ENCODE data around the gene RAB3GAP2. TPM values are rescaled to one million over a fixed set of nuclear protein-coding genes. Genes with fewer than 3 reads are reported as not detected.
A peak's percentile ranks its signal among the peaks of the same experiment; 100 is the strongest.
"Not testable (repeated sequence)": the region's sequence is repeated elsewhere in the genome, so short reads cannot be mapped to it uniquely, and the experiment has no call there.

The RAB3GAP2 gene
- total and polyA plus RNA-seq, 10 of the 15 experiments (the other 5 are each of a cell fraction or from before 2014, with no cell fraction given), result 11.9 to 51.1 (median 24.4) TPM

GRCh38 chr1:220255204-220255603 is 17.0 kb downstream of the RAB3GAP2 start:
- RAD21 ChIA-PET (ENCODE audit: unreplicated experiment), result interaction anchor here (0.7 kb wide), 1 partner anchor 30 kb away, joined by 3 read pairs; no protein-coding TSS in a partner anchor
- no peak for TF ChIP-seq IRF4 (IDR thresholded peaks at IDR 0.05; ENCODE audit: low read depth, low read length)
- no peak for TF ChIP-seq CHD1 (IDR thresholded peaks at IDR 0.05; ENCODE audit: low read depth, low read length)
- peak; percentile 33; the same call in 1 of the 2 replicates for TF ChIP-seq SPI1 (IDR thresholded peaks at IDR 0.05; ENCODE audit: borderline replicate concordance, insufficient read depth, low read depth, low read length)
- no peak for TF ChIP-seq DPF2 (IDR thresholded peaks at IDR 0.05)

GRCh38 chr1:220253290-220253689 is 19.0 kb downstream of the RAB3GAP2 start:
- POLR2A ChIA-PET; SMC1A ChIA-PET (ENCODE audit: uncharacterized antibody, unreplicated experiment); FAIRE-seq; H3K4me2 ChIP-seq (ENCODE audit: control insufficient read depth, insufficient read depth); H3K79me2 ChIP-seq (ENCODE audit: control insufficient read depth, insufficient read depth, low read length); H2AFZ ChIP-seq (ENCODE audit: control insufficient read depth, low read depth, low read length); in situ Hi-C loops (cut with MboI); H3K4me1 ChIP-seq (ENCODE audit: control insufficient read depth, insufficient read depth, low read length); H4K20me1 ChIP-seq (ENCODE audit: control insufficient read depth, insufficient read depth); H3K27ac ChIP-seq (ENCODE audit: control insufficient read depth, insufficient read depth); BruUV-seq (replicated peaks); DNase-seq (ENCODE audit: low read depth, low spot score); H3K9ac ChIP-seq (ENCODE audit: control insufficient read depth, insufficient read depth, low read length); H3K4me3 ChIP-seq; CTCF ChIA-PET; H3K27me3 ChIP-seq (replicated peaks in 1 of 2; ENCODE audit: control insufficient read depth in 2 of 2, insufficient read depth in 2 of 2, low read length in 1 of 2); intact Hi-C loops (cut with micrococcal nuclease; ENCODE audit: unreplicated experiment): not testable (repeated sequence)
- RAD21 ChIA-PET (ENCODE audit: unreplicated experiment), result interaction anchor here (0.9 kb wide), 1 partner anchor 30 kb away, joined by 3 read pairs; no protein-coding TSS in a partner anchor
- Histone ChIP-seq H3K36me3 (ENCODE audit: control insufficient read depth in 2 of 2, insufficient read depth in 2 of 2, low read length in 1 of 2) (peaks cover 8 to 19% of the 10 kb centered on the region in 2 experiments), H3K9me3 (replicated peaks; ENCODE audit: control insufficient read depth, insufficient read depth, low read length) (peaks cover 42% of the 10 kb centered on the region)
- WGBS (ENCODE audit: insufficient coverage, insufficient replicate concordance, low lambda C conversion rate, missing lambda C conversion rate), result 82% methylated on average over 6 of the region's 12 CpGs
- ATAC-seq, result peak; percentile 76

More at GRCh38 chr1:220255204-220255603, 17.0 kb downstream of the RAB3GAP2 start:
- ChIA-PET POLR2A (no interaction called here), SMC1A (ENCODE audit: uncharacterized antibody, unreplicated experiment) (interaction anchor here (2.7 kb wide), 1 partner anchor 15 kb away, joined by 11 read pairs; no protein-coding TSS in a partner anchor), CTCF (interaction anchor here (1.0 to 1.3 kb wide), 2 partner anchors 13 to 15 kb away, joined by 3 read pairs; no protein-coding TSS in a partner anchor)
- Histone ChIP-seq H3K79me2 (ENCODE audit: control insufficient read depth, insufficient read depth, low read length) (peaks cover 16% of the 10 kb centered on the region), H3K36me3 (ENCODE audit: control insufficient read depth in 2 of 2, insufficient read depth in 2 of 2, low read length in 1 of 2) (peaks cover 8 to 19% of the 10 kb centered on the region in 2 experiments), H3K9me3 (replicated peaks; ENCODE audit: control insufficient read depth, insufficient read depth, low read length) (peaks cover 28% of the 10 kb centered on the region), H2AFZ (ENCODE audit: control insufficient read depth, low read depth, low read length) (no peak overlapping the region), H3K4me2 (ENCODE audit: control insufficient read depth, insufficient read depth) (no peak overlapping the region), H4K20me1 (ENCODE audit: control insufficient read depth, insufficient read depth) (no peaks in the 10 kb centered on the region), H3K4me1 (ENCODE audit: control insufficient read depth, insufficient read depth, low read length) (no peaks in the 10 kb centered on the region), H3K27me3 (replicated peaks in 1 of 2; ENCODE audit: control insufficient read depth in 2 of 2, insufficient read depth in 2 of 2, low read length in 1 of 2) (no peaks in the 10 kb centered on the region), H3K9ac (ENCODE audit: control insufficient read depth, insufficient read depth, low read length) (no peak overlapping the region), H3K4me3 (no peak overlapping the region), H3K27ac (ENCODE audit: control insufficient read depth, insufficient read depth) (no peak overlapping the region)
- 4% methylated on average over 1 of the region's 1 CpG for WGBS (ENCODE audit: insufficient coverage, insufficient replicate concordance, low lambda C conversion rate, missing lambda C conversion rate)
- DNase-seq (ENCODE audit: low read depth, low spot score) (no peak), ATAC-seq (0 out of 3 replicates have a peak, but pooled peaks have one; percentile 16), FAIRE-seq (no peak)
- intact Hi-C loops (cut with micrococcal nuclease; ENCODE audit: unreplicated experiment), result no loop called here
- in situ Hi-C loops (cut with MboI), result no loop called here
- BruUV-seq (replicated peaks), result no TSS peak
